Activated CD4-positive, alpha-beta T cell treated with anti-CD3 and anti-CD28 coated beads, Interleukin-2, amount 10 ng/mL, durations not matched to agents 7 days and 5 days (primary cell): ENCODE data around the gene STX11. TPM values are rescaled to one million over a fixed set of nuclear protein-coding genes. Genes with fewer than 3 reads are reported as not detected.

Experiments
- CTCF ChIA-PET: fragments of 350-600 bp; sonication (Branson Sonifier 250); formaldehyde crosslinking; loops from one replicate; lab custom pipeline; 2021; ENCODE audit warnings: antibody characterized with exemption; lab: Charles Lee
- POLR2A ChIA-PET: fragments of 350-600 bp; sonication (Branson Sonifier 250); formaldehyde crosslinking; loops from one replicate; lab custom pipeline; 2021; ENCODE audit warnings: antibody characterized with exemption; lab: Charles Lee
- DNase-seq: peaks from one replicate; pipeline ENCODE4 v3.0.0-alpha.2; 2020
- H3K27ac Mint-ChIP-seq: one replicate; pipeline ENCODE4 v1.8.0; 2021; ENCODE audit warnings: mild to moderate bottlenecking, moderate library complexity, mixed read lengths
- H3K27me3 Mint-ChIP-seq: one replicate; pipeline ENCODE4 v1.8.0; 2021; ENCODE audit warnings: mixed read lengths
- H3K36me3 Mint-ChIP-seq: one replicate; pipeline ENCODE4 v1.8.0; 2021; ENCODE audit warnings: low read depth, mixed read lengths
- H3K4me1 Mint-ChIP-seq: one replicate; pipeline ENCODE4 v1.8.0; 2021; ENCODE audit warnings: mixed read lengths
- H3K4me3 Mint-ChIP-seq: one replicate; pipeline ENCODE4 v1.8.0; 2021; ENCODE audit warnings: mild to moderate bottlenecking, moderate library complexity, mixed read lengths
- H3K9me3 Mint-ChIP-seq: one replicate; pipeline ENCODE4 v1.8.0; 2021; ENCODE audit warnings: mixed read lengths
- total RNA-seq, 2 experiments: library from RNA; stranded (reverse); gene quantifications; one replicate each; pipeline ENCODE4 v1.2.3, GENCODE V29; 2021

STX11 gene
- total RNA-seq, 2 experiments from 2014 or later, result 13.7 to 14.5 TPM

- no peaks in the 10 kb centered on the region for H3K27me3 Mint-ChIP-seq
- POLR2A ChIA-PET, result no interaction called here
- DNase-seq, result no peak
- peaks cover 7% of the 10 kb centered on the region for H3K4me1 Mint-ChIP-seq
- no peaks in the 10 kb centered on the region for H3K36me3 Mint-ChIP-seq
- H3K4me3 Mint-ChIP-seq, result no peak overlapping the region
- CTCF ChIA-PET, result no interaction called here
- no peak overlapping the region for H3K27ac Mint-ChIP-seq
- H3K9me3 Mint-ChIP-seq, result no peaks in the 10 kb centered on the region
Observed at GRCh38 chr6:144144996-144145395, 5.3 kb upstream of the STX11 start.

GRCh38 chr6:144145541-144145940 is 4.8 kb upstream of the STX11 start:
- H3K9me3 Mint-ChIP-seq, result no peaks in the 10 kb centered on the region
- ChIA-PET POLR2A (no interaction called here), CTCF (no interaction called here)
- no peaks in the 10 kb centered on the region for H3K36me3 Mint-ChIP-seq
- peaks cover 7% of the 10 kb centered on the region for H3K4me1 Mint-ChIP-seq
- H3K27me3 Mint-ChIP-seq, result no peaks in the 10 kb centered on the region
- DNase-seq, result no peak
- H3K4me3 Mint-ChIP-seq, result no peak overlapping the region
- H3K27ac Mint-ChIP-seq, result no peak overlapping the region

- Mint-ChIP-seq H3K27ac (no peak overlapping the region), H3K4me3 (no peak overlapping the region), H3K27me3 (no peaks in the 10 kb centered on the region), H3K9me3 (no peaks in the 10 kb centered on the region), H3K4me1 (peaks cover 34% of the 10 kb centered on the region), H3K36me3 (peaks cover 18% of the 10 kb centered on the region)
- no peak for DNase-seq
- ChIA-PET POLR2A (no interaction called here), CTCF (interaction anchor here (0.7 kb wide), 1 partner anchor 394 kb away, joined by 3 read pairs; no protein-coding TSS in a partner anchor)
Observed at GRCh38 chr6:144148886-144149285, 1.4 kb upstream of the STX11 start.

- Mint-ChIP-seq H3K4me3 (peak overlapping the region; percentile 88), H3K4me1 (peaks cover 41% of the 10 kb centered on the region), H3K27ac (peak overlapping the region; percentile 87), H3K36me3 (peaks cover 22% of the 10 kb centered on the region), H3K27me3 (no peaks in the 10 kb centered on the region), H3K9me3 (no peaks in the 10 kb centered on the region)
- POLR2A ChIA-PET, result interaction anchor here (0.6 kb wide), 1 partner anchor 58 kb away, joined by 3 read pairs; no protein-coding TSS in a partner anchor
- CTCF ChIA-PET, result interaction anchor here (0.7 kb wide), 1 partner anchor 394 kb away, joined by 3 read pairs; no protein-coding TSS in a partner anchor
- DNase-seq, result no peak
Observed at GRCh38 chr6:144149558-144149893, 791 bp upstream of the STX11 start.

GRCh38 chr6:144150710-144151657 is 667 bp downstream of the STX11 start:
- H3K27ac Mint-ChIP-seq, result peak overlapping the region; percentile 99
- H3K4me1 Mint-ChIP-seq, result peaks cover 53% of the 10 kb centered on the region
- H3K9me3 Mint-ChIP-seq, result no peaks in the 10 kb centered on the region
- H3K4me3 Mint-ChIP-seq, result peak overlapping the region; percentile 88
- ChIA-PET POLR2A (interaction anchor here (0.6 kb wide), 1 partner anchor 213 kb away, joined by 3 read pairs; no protein-coding TSS in a partner anchor), CTCF (interaction anchor here (0.5 to 1.5 kb wide), 4 partner anchors 10 to 446 kb away, joined by 3 to 6 read pairs (median 4); no protein-coding TSS in a partner anchor)
- H3K36me3 Mint-ChIP-seq, result peaks cover 28% of the 10 kb centered on the region
- peak; percentile 72 for DNase-seq
- no peaks in the 10 kb centered on the region for H3K27me3 Mint-ChIP-seq

GRCh38 chr6:144152334-144152900 is 2.1 kb downstream of the STX11 start:
- Mint-ChIP-seq H3K4me1 (peaks cover 68% of the 10 kb centered on the region), H3K9me3 (no peaks in the 10 kb centered on the region), H3K27me3 (no peaks in the 10 kb centered on the region), H3K36me3 (peaks cover 35% of the 10 kb centered on the region), H3K4me3 (peak overlapping the region; percentile 88), H3K27ac (peak overlapping the region; percentile 99)
- POLR2A ChIA-PET, result no interaction called here
- DNase-seq, result no peak
- CTCF ChIA-PET, result interaction anchor here (1.5 kb wide), 1 partner anchor 9 kb away, joined by 6 read pairs; no protein-coding TSS in a partner anchor

GRCh38 chr6:144153260-144153659 is 2.9 kb downstream of the STX11 start:
- no peaks in the 10 kb centered on the region for H3K9me3 Mint-ChIP-seq
- H3K4me3 Mint-ChIP-seq, result no peak overlapping the region
- peaks cover 68% of the 10 kb centered on the region for H3K4me1 Mint-ChIP-seq
- ChIA-PET POLR2A (no interaction called here), CTCF (no interaction called here)
- peaks cover 39% of the 10 kb centered on the region for H3K36me3 Mint-ChIP-seq
- H3K27me3 Mint-ChIP-seq, result no peaks in the 10 kb centered on the region
- DNase-seq, result no peak
- H3K27ac Mint-ChIP-seq, result no peak overlapping the region

- no peak for DNase-seq
- H3K9me3 Mint-ChIP-seq, result no peaks in the 10 kb centered on the region
- ChIA-PET CTCF (interaction anchor here (0.9 kb wide), 1 partner anchor 370 kb away, joined by 7 read pairs; no protein-coding TSS in a partner anchor), POLR2A (no interaction called here)
- no peaks in the 10 kb centered on the region for H3K27me3 Mint-ChIP-seq
- H3K4me3 Mint-ChIP-seq, result no peak overlapping the region
- no peak overlapping the region for H3K27ac Mint-ChIP-seq
- peaks cover 41% of the 10 kb centered on the region for H3K36me3 Mint-ChIP-seq
- H3K4me1 Mint-ChIP-seq, result peaks cover 68% of the 10 kb centered on the region
Observed at GRCh38 chr6:144153971-144154370, 3.7 kb downstream of the STX11 start.

- CTCF ChIA-PET, result interaction anchor here (0.8 to 1.5 kb wide), 2 partner anchors 9 to 20 kb away, joined by 4 read pairs; no protein-coding TSS in a partner anchor
- no peaks in the 10 kb centered on the region for H3K27me3 Mint-ChIP-seq
- H3K27ac Mint-ChIP-seq, result peak overlapping the region; percentile 12
- no peak overlapping the region for H3K4me3 Mint-ChIP-seq
- DNase-seq, result no peak
- H3K36me3 Mint-ChIP-seq, result peaks cover 43% of the 10 kb centered on the region
- no peaks in the 10 kb centered on the region for H3K9me3 Mint-ChIP-seq
- POLR2A ChIA-PET, result interaction anchor here (0.6 kb wide), 1 partner anchor 610 kb away, joined by 4 read pairs; no protein-coding TSS in a partner anchor
- peaks cover 64% of the 10 kb centered on the region for H3K4me1 Mint-ChIP-seq
Observed at GRCh38 chr6:144155529-144155928, 5.2 kb downstream of the STX11 start.

- Mint-ChIP-seq H3K4me1 (peaks cover 62% of the 10 kb centered on the region), H3K27ac (peak overlapping the region; percentile 36), H3K9me3 (no peaks in the 10 kb centered on the region), H3K27me3 (no peaks in the 10 kb centered on the region), H3K36me3 (peaks cover 42% of the 10 kb centered on the region), H3K4me3 (no peak overlapping the region)
- ChIA-PET CTCF (interaction anchor here (0.6 to 1.5 kb wide), 5 partner anchors 8 to 31 kb away, joined by 4 to 5 read pairs (median 4); no protein-coding TSS in a partner anchor), POLR2A (no interaction called here)
- no peak for DNase-seq
Observed at GRCh38 chr6:144156338-144156737, 6.0 kb downstream of the STX11 start.

GRCh38 chr6:144156991-144157390 is 6.7 kb downstream of the STX11 start:
- no peak for DNase-seq
- Mint-ChIP-seq H3K27ac (peak overlapping the region; percentile 66), H3K9me3 (no peaks in the 10 kb centered on the region), H3K36me3 (peaks cover 45% of the 10 kb centered on the region), H3K4me3 (no peak overlapping the region), H3K4me1 (peaks cover 55% of the 10 kb centered on the region), H3K27me3 (no peaks in the 10 kb centered on the region)
- ChIA-PET CTCF (interaction anchor here (1.2 to 1.5 kb wide), 3 partner anchors 13 to 30 kb away, joined by 4 read pairs; no protein-coding TSS in a partner anchor), POLR2A (no interaction called here)

- no peak for DNase-seq
- POLR2A ChIA-PET, result no interaction called here
- CTCF ChIA-PET, result interaction anchor here (0.6 kb wide), 1 partner anchor 42 kb away, joined by 4 read pairs; no protein-coding TSS in a partner anchor
- peak overlapping the region; percentile 33 for H3K27ac Mint-ChIP-seq
- H3K4me1 Mint-ChIP-seq, result peaks cover 50% of the 10 kb centered on the region
- H3K4me3 Mint-ChIP-seq, result no peak overlapping the region
- no peaks in the 10 kb centered on the region for H3K27me3 Mint-ChIP-seq
- H3K36me3 Mint-ChIP-seq, result peaks cover 43% of the 10 kb centered on the region
- no peaks in the 10 kb centered on the region for H3K9me3 Mint-ChIP-seq
Observed at GRCh38 chr6:144158133-144158532, 7.8 kb downstream of the STX11 start.
